GM18868 (cell line): ENCODE results near the gene ZNF484.

Source experiments
- ATAC-seq: cut with Tn5 transposase; IDR thresholded peaks from one replicate; pipeline ENCODE4 v1.9.1; 2021; ENCODE audit warnings: mild to moderate bottlenecking, moderate library complexity; ENCODE audit not compliant: unreplicated experiment

Gene ZNF484

DNA sequence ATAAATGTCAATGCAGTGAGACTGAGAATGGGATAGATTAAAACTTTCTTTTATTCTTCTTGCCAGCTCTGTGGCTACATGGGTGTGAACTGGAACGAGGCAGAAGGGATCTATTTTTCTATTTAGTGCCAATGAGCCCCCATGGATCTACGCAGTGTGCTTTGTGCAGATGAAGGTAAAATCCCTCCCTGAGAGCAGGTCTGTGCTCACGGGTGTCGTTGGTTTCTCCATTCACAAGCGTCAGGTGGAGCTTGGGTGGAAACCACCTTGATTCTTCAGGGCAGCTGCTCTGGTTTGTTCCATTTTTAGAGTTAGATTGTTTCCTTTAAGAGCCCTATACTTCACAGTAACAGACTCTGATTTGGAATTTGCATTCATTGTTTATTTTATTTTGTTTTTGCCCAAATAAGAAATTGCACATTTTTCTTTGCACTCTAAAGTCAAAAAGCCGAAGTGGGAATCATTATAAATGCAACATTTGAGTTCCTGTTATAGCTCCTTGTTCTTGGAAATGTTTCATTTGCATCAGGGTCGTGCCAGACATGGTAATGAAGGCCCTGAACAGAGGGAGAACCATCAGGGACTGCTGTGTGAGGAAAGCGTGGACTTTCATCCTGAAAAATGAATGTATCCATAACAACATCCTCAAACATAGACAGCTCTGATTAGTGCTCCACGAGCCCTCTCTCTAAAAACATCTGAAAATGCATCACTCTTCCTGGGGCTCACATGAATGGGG lies 82.1 kb downstream of the ZNF484 start:
- no peak for ATAC-seq
